Keratinocyte (primary cell): ENCODE measurements around the gene SLC25A40.

ENCODE experiments used
- EZH2 ChIP-seq: IDR thresholded peaks from one replicate; pipeline ENCODE4 v1.6.1; 2012; ENCODE audit warnings: inconsistent platforms, mild to moderate bottlenecking, low read length, moderate library complexity
- TF ChIP-seq, protein P1 (sequence below), 3 experiments: IDR thresholded peaks in 1 of 3; conservative IDR thresholded peaks in 1 of 3; optimal IDR thresholded peaks in 1 of 3; 2 replicates in 2 of 3; 3 replicates in 1 of 3; pipeline versions ENCODE3 to v1.5.1; 2011; ENCODE audit warnings: low read length in 3 of 3, mild to moderate bottlenecking in 3 of 3, moderate library complexity in 2 of 3, control low read depth in 1 of 3, inconsistent platforms in 1 of 3; ENCODE audit not compliant: insufficient read depth in 2 of 3; ENCODE audit errors: extremely low read depth in 1 of 3

DNA sequence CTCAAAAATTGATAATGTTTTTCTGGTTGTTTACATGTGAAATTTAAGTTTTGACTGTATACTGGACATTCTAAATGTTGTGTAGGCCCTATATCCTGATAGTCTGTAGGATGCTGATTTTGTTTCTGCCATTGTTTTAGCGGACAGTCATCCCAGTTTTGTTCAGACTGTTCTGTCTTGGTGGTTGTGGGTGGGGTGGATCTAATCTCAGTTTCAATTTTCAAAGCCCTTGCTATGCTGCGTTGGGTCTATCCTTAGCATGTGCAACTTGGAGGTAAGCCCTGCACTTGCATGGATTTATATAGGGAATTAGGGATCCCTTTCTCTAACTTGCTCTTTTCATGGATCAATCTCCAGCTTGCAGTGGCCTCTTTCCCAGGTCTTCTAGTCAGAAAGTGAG lies 19.2 kb upstream of the SLC25A40 start:
- TF ChIP-seq, protein P1, sequence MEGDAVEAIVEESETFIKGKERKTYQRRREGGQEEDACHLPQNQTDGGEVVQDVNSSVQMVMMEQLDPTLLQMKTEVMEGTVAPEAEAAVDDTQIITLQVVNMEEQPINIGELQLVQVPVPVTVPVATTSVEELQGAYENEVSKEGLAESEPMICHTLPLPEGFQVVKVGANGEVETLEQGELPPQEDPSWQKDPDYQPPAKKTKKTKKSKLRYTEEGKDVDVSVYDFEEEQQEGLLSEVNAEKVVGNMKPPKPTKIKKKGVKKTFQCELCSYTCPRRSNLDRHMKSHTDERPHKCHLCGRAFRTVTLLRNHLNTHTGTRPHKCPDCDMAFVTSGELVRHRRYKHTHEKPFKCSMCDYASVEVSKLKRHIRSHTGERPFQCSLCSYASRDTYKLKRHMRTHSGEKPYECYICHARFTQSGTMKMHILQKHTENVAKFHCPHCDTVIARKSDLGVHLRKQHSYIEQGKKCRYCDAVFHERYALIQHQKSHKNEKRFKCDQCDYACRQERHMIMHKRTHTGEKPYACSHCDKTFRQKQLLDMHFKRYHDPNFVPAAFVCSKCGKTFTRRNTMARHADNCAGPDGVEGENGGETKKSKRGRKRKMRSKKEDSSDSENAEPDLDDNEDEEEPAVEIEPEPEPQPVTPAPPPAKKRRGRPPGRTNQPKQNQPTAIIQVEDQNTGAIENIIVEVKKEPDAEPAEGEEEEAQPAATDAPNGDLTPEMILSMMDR (optimal IDR thresholded peaks at IDR 0.05 in 1 of 3, IDR thresholded peaks at IDR 0.05 in 1 of 3, conservative IDR thresholded peaks at IDR 0.05 in 1 of 3; ENCODE audit: extremely low read depth in 1 of 3, insufficient read depth in 2 of 3, low read length in 3 of 3): no peak
- TF ChIP-seq EZH2: no peak
